ENCODE measurements around the gene ZNF428. TPM values are rescaled to one million over a fixed set of nuclear protein-coding genes. Genes with fewer than 3 reads are reported as not detected.
A peak's percentile ranks its signal among the peaks of the same experiment; 100 is the strongest.

The ZNF428 gene
- total and polyA plus RNA-seq, 2 of the 8 experiments (the other 6 are each of a cell fraction or from before 2014, with no cell fraction given) = 7.8 to 16.7 TPM

DNA sequence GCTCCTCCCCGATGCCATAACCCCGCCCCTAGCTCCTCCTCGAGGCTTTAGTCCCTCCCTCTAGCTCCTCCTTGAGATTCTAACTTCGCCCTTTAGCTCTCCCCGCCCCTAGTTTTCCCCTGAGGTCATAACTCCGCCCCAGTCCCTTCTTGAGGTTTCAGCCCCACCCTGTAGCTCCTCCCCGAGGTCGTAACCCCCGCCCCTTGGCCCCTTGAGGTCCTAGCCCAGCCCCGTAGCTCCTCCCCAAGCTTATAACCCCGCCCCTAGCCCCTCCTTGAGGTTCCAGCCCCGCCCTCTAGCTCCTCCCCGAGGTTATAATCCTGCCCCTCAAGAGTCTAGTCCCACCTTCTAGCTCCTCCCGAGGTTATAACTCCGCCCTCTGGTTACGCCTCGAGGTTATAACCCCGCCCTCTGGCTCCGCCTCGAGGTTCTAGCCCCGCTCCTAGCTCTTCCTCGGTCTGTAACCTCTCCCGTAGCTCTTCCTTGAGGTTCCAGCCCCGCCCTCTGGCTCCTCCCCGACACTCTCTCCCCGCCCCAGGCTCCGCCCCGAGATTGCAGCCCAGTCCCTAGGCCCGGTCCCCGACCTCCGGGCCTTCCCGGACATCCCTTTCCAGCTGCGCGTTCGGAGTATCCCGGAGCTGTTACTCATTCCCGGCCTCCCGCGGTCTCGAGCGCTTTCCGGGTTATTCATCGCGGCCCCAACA is 49.1 kb upstream of the ZNF428 start:
- H3K4me3 ChIP-seq (ENCODE audit: extremely low read depth in 1 of 4, insufficient read depth in 2 of 4, low read depth in 3 of 4, low read length in 4 of 4) = peak overlapping the region; percentile 36 to 68 (median 45)
- ChIA-PET POLR2A (ENCODE audit: partially characterized antibody) (interaction anchor here (0.6 to 2.2 kb wide), 8 partner anchors 9 to 85 kb away, joined by 3 to 6 read pairs (median 3); partner anchors contain the start of genes IRGQ and ZNF576), CTCF (ENCODE audit: partially characterized antibody) (interaction anchor here (0.5 to 2.5 kb wide), 24 partner anchors 9 to 1739 kb away, joined by 3 to 5 read pairs (median 3); partner anchors contain the start of gene ZNF428)
- no peaks in the 10 kb centered on the region for H3K79me2 ChIP-seq (ENCODE audit: control insufficient read depth in 1 of 2, insufficient read depth in 2 of 2, low read length in 2 of 2)
- no peaks in the 10 kb centered on the region for H4K20me1 ChIP-seq (replicated peaks in 1 of 2; ENCODE audit: control insufficient read depth in 1 of 2, insufficient read depth in 2 of 2, low read length in 2 of 2)
- peak overlapping the region; percentile 55; the same call in 1 of the 2 replicates for H3K27ac ChIP-seq (ENCODE audit: low read depth, low read length)
- no peak overlapping the region for H3K56ac ChIP-seq (replicated peaks; ENCODE audit: insufficient read length, low read depth, low read length)
- H3K9me3 ChIP-seq (ENCODE audit: insufficient read depth in 2 of 2, low read depth in 1 of 2, low read length in 1 of 2) = no peaks in the 10 kb centered on the region
- peaks cover 21% of the 10 kb centered on the region; the same call in 1 of the 2 replicates for H3K23me2 ChIP-seq (ENCODE audit: low read depth, low read length)
- peak; percentile 85 for FAIRE-seq
- H3K4ac ChIP-seq (replicated peaks; ENCODE audit: insufficient read length, low read depth, low read length) = no peak overlapping the region
- 3% methylated on average over 24 of the region's 44 CpGs; no CpG with 5 or more reads in 1 of the 2 experiments for WGBS, 2 experiments (ENCODE audit: extremely low coverage in 1 of 2, insufficient coverage in 1 of 2, insufficient read length in 1 of 2, insufficient replicate concordance in 2 of 2, low coverage in 1 of 2, low lambda C conversion rate in 2 of 2, missing lambda C conversion rate in 1 of 2)
- no peak overlapping the region for H3K23ac ChIP-seq (ENCODE audit: insufficient read length)
- no peak overlapping the region for H2BK20ac ChIP-seq (ENCODE audit: low read length)
- H2AK5ac ChIP-seq (ENCODE audit: low read depth, low read length) = no peak overlapping the region
- no peak overlapping the region for H2BK15ac ChIP-seq (ENCODE audit: low read length)
- H3K18ac ChIP-seq (ENCODE audit: extremely low read depth, low read length) = peak overlapping the region; percentile 83
- no peak overlapping the region for H4K91ac ChIP-seq (replicated peaks; ENCODE audit: insufficient read length, low read length)
- peak overlapping the region; percentile 75 to 82 for H3K4me2 ChIP-seq (ENCODE audit: insufficient read depth in 1 of 2, low read depth in 2 of 2, low read length in 2 of 2)
- peak; percentile 99 to 100 for DNase-seq (ENCODE audit: low read depth in 1 of 2, low spot score in 2 of 2)
- H2AFZ ChIP-seq (ENCODE audit: low read length) = no peak overlapping the region
- peaks cover 0 to 6% (median 2%) of the 10 kb centered on the region in 4 experiments; a peak in 3 of 7 replicates for H3K27me3 ChIP-seq (replicated peaks in 1 of 4; ENCODE audit: control insufficient read depth in 3 of 4, extremely low read depth in 1 of 4, insufficient read depth in 3 of 4, low read length in 3 of 4)
- peaks cover 8 to 15% (median 9%) of the 10 kb centered on the region in 4 experiments for H3K4me1 ChIP-seq (replicated peaks in 1 of 4; ENCODE audit: control insufficient read depth in 3 of 4, insufficient read depth in 4 of 4, low read length in 3 of 4)
- no peak overlapping the region for H2BK12ac ChIP-seq (ENCODE audit: low read depth, low read length)
- H2BK120ac ChIP-seq (replicated peaks; ENCODE audit: low read depth, low read length) = no peak overlapping the region
- no peak overlapping the region for H3K14ac ChIP-seq (ENCODE audit: insufficient read length)
- no peak for TF ChIP-seq SP2 (IDR thresholded peaks at IDR 0.05; ENCODE audit: low read length)
- TF ChIP-seq PHF8 (conservative IDR thresholded peaks at IDR 0.05; ENCODE audit: low read depth, low read length) = no peak
- peak in 1 of 2 experiments; percentile 21; a peak in 1 of 3 replicates for TF ChIP-seq POLR2A (IDR thresholded peaks at IDR 0.05; ENCODE audit: control extremely low read depth in 1 of 2, low read depth in 2 of 2, low read length in 2 of 2)
- TF ChIP-seq SP1 (IDR thresholded peaks at IDR 0.05; ENCODE audit: low read depth, low read length) = peak; percentile 71; the same call in 1 of the 2 replicates
- TF ChIP-seq TAF1 (IDR thresholded peaks at IDR 0.05; ENCODE audit: low read depth, low read length) = 0 out of 2 replicates have a peak, but pooled peaks have one; percentile 53
- peak overlapping the region; percentile 44; the same call in 1 of the 2 replicates for H2BK5ac ChIP-seq (ENCODE audit: low read depth, low read length)
- peaks cover 0 to 9% (median 4%) of the 10 kb centered on the region in 4 experiments; a peak in 5 of 8 replicates for H3K36me3 ChIP-seq (ENCODE audit: control insufficient read depth in 2 of 4, insufficient read depth in 4 of 4, low read length in 3 of 4)
- H3K79me1 ChIP-seq (ENCODE audit: low read depth, low read length) = no peaks in the 10 kb centered on the region
- peak overlapping the region; percentile 30 for H4K5ac ChIP-seq (ENCODE audit: insufficient read length, low read depth, low read length)
- peak overlapping the region in 2 of 4 experiments; percentile 9 to 31; a peak in 2 of 7 replicates for H3K9ac ChIP-seq (replicated peaks in 1 of 4; ENCODE audit: extremely low read depth in 1 of 4, low read depth in 3 of 4, low read length in 3 of 4)
- H4K8ac ChIP-seq (ENCODE audit: extremely low read depth, insufficient read depth, low read length) = peak overlapping the region; percentile 87; the same call in 1 of the 2 replicates
